GM23338 (cell line): ENCODE data around the gene DOLPP1. TPM values are rescaled to one million over a fixed set of nuclear protein-coding genes. Genes with fewer than 3 reads are reported as not detected.

Experiments used
- ATAC-seq: fragments of 200-7000 bp; cut with Tn5 transposase; 3 replicates; pipeline ENCODE4 v1.9.1; 2020
- DNase-seq: peaks from one replicate; pipeline ENCODE4 v3.0.0-alpha.2; 2015; ENCODE audit warnings: low spot score
- H2AFZ ChIP-seq: fragments of 200-600 bp; sonication (generic); 2 replicates; pipeline ENCODE4 v1.8.0; 2016; ENCODE audit warnings: antibody characterized with exemption, mild to moderate bottlenecking, moderate library complexity
- H3F3A ChIP-seq: fragments of 200-600 bp; sonication (generic); replicated peaks from 2 replicates; pipeline ENCODE4 v1.8.0; 2017; ENCODE audit warnings: antibody characterized with exemption, mixed run types, low read depth
- H3K27ac ChIP-seq: fragments of 200-600 bp; sonication (generic); 2 replicates; pipeline ENCODE4 v1.6.1; 2016; ENCODE audit warnings: low read depth
- H3K27me3 ChIP-seq: fragments of 200-600 bp; sonication (generic); 2 replicates; pipeline ENCODE4 v1.8.0; 2016; ENCODE audit warnings: mild to moderate bottlenecking, mixed run types, moderate library complexity; ENCODE audit not compliant: insufficient read depth
- H3K36me3 ChIP-seq: fragments of 200-600 bp; sonication (generic); 2 replicates; pipeline ENCODE4 v1.8.0; 2016; ENCODE audit warnings: mild to moderate bottlenecking; ENCODE audit not compliant: insufficient read depth
- H3K4me1 ChIP-seq: fragments of 200-600 bp; sonication (generic); 2 replicates; pipeline ENCODE4 v1.8.0; 2016; ENCODE audit warnings: mild to moderate bottlenecking, moderate library complexity; ENCODE audit not compliant: insufficient read depth
- H3K4me2 ChIP-seq: fragments of 200-600 bp; sonication (generic); 2 replicates; pipeline ENCODE4 v1.7.1; 2017; ENCODE audit warnings: mixed run types
- H3K4me3 ChIP-seq: fragments of 200-600 bp; sonication (generic); 2 replicates; pipeline ENCODE4 v1.6.1; 2016; ENCODE audit warnings: mixed run types
- H3K79me2 ChIP-seq: fragments of 200-600 bp; sonication (generic); replicated peaks from 2 replicates; pipeline ENCODE4 v1.8.0; 2017; ENCODE audit warnings: mild to moderate bottlenecking; ENCODE audit not compliant: insufficient read depth
- H3K9me2 ChIP-seq: fragments of 200-600 bp; sonication (generic); 2 replicates; pipeline ENCODE4 v1.8.0; 2017; ENCODE audit not compliant: insufficient read depth
- H4K20me1 ChIP-seq: fragments of 200-600 bp; sonication (generic); replicated peaks from 2 replicates; pipeline ENCODE4 v1.8.0; 2017; ENCODE audit warnings: mild to moderate bottlenecking; ENCODE audit not compliant: insufficient read depth
- H3K27ac Mint-ChIP-seq: 2 replicates; pipeline ENCODE4 v1.8.0; 2020; ENCODE audit warnings: inconsistent platforms, mild to moderate bottlenecking, moderate library complexity, mixed read lengths
- H3K27me3 Mint-ChIP-seq: 3 replicates; pipeline ENCODE4 v1.8.0; 2022; ENCODE audit warnings: low read depth, mild to moderate bottlenecking, moderate library complexity, mixed read lengths, inconsistent platforms; ENCODE audit not compliant: insufficient read depth, poor library complexity
- H3K36me3 Mint-ChIP-seq: 3 replicates; pipeline ENCODE4 v1.8.0; 2021; ENCODE audit warnings: low read depth, mild to moderate bottlenecking, inconsistent platforms, moderate library complexity, mixed read lengths
- H3K4me1 Mint-ChIP-seq: 3 replicates; pipeline ENCODE4 v1.8.0; 2020; ENCODE audit warnings: mild to moderate bottlenecking, inconsistent platforms, mixed read lengths
- H3K4me3 Mint-ChIP-seq: 3 replicates; pipeline ENCODE4 v1.8.0; 2021; ENCODE audit warnings: moderate library complexity, mild to moderate bottlenecking, inconsistent platforms, mixed read lengths
- H3K9me3 Mint-ChIP-seq: 3 replicates; pipeline ENCODE4 v1.8.0; 2020; ENCODE audit warnings: moderate library complexity, mild to moderate bottlenecking, inconsistent platforms, mixed read lengths
- CREB1 ChIP-seq: fragments of 250-450 bp; sonication (Bioruptor Pico); IDR thresholded peaks from 2 replicates; pipeline ENCODE4 v1.5.0; 2020; ENCODE audit warnings: low read depth, mild to moderate bottlenecking, moderate library complexity
- ETS1 ChIP-seq: IDR thresholded peaks from 2 replicates; pipeline ENCODE4 v1.6.1; 2016; ENCODE audit warnings: antibody characterized with exemption
- EZH2phosphoT487 ChIP-seq: fragments of 200-600 bp; sonication (generic); IDR thresholded peaks from one replicate; pipeline ENCODE4 v1.8.1; 2018; ENCODE audit warnings: antibody characterized with exemption; ENCODE audit not compliant: unreplicated experiment
- JUNB ChIP-seq: IDR thresholded peaks from one replicate; pipeline ENCODE4 v1.6.1; 2016; ENCODE audit warnings: antibody characterized with exemption; ENCODE audit not compliant: unreplicated experiment
- POLR2AphosphoS5 ChIP-seq: IDR thresholded peaks from 2 replicates; pipeline ENCODE4 v1.6.1; 2016; ENCODE audit warnings: antibody characterized with exemption, low read depth
- REST ChIP-seq: IDR thresholded peaks from one replicate; pipeline ENCODE4 v1.6.1; 2018; ENCODE audit warnings: antibody characterized with exemption; ENCODE audit not compliant: unreplicated experiment
- STAT1 ChIP-seq: IDR thresholded peaks from one replicate; pipeline ENCODE4 v1.6.1; 2016; ENCODE audit warnings: antibody characterized with exemption; ENCODE audit not compliant: unreplicated experiment
- ZNF114 ChIP-seq: fragments of 250-450 bp; sonication (Bioruptor Pico); IDR thresholded peaks from 2 replicates; pipeline ENCODE4 v1.5.0; 2020; ENCODE audit warnings: mild to moderate bottlenecking, moderate library complexity
- ZNF462 ChIP-seq: fragments of 250-450 bp; sonication (Bioruptor Pico); IDR thresholded peaks from 2 replicates; pipeline ENCODE4 v1.5.0; 2020; ENCODE audit warnings: mild to moderate bottlenecking, moderate library complexity
- polyA plus RNA-seq: library from polyadenylated mRNA; unstranded; fragments of >200 nt; fragmentation: Nextera tagmentation; extraction: Ambion mirVana; gene quantifications from 2 replicates; pipeline ENCODE4 v1.2.1, GENCODE V29; 2016
- total RNA-seq: library from RNA; depleted of rRNA; stranded (reverse); fragments of >200 nt; shearing (Covaris generic); gene quantifications from 2 replicates; pipeline ENCODE4 v1.2.3, GENCODE V29; 2014

DOLPP1 gene
- total and polyA plus RNA-seq, 2 experiments from 2014 or later: 23.3 to 31.9 TPM

- TF ChIP-seq REST: no peak
Observed at GRCh38 chr9:129040113-129040643, 40.7 kb upstream of the DOLPP1 start (continued).

GRCh38 chr9:129042016-129042415, 38.9 kb upstream of the DOLPP1 start:
- Histone ChIP-seq H3K36me3 (peaks cover 6% of the 10 kb centered on the region; the same call in 1 of the 2 replicates), H3K27ac (no peak overlapping the region), H3K27me3 (no peaks in the 10 kb centered on the region), H3K4me2 (no peak overlapping the region), H3K4me1 (no peaks in the 10 kb centered on the region), H3K9me2 (no peaks in the 10 kb centered on the region), H2AFZ (no peak overlapping the region), H3K79me2 (peaks cover 29% of the 10 kb centered on the region), H3F3A (no peaks in the 10 kb centered on the region), H4K20me1 (peaks cover 4% of the 10 kb centered on the region; the same call in 1 of the 2 replicates), H3K4me3 (no peak overlapping the region)
- H3K27me3 Mint-ChIP-seq: peaks cover 5% of the 10 kb centered on the region
- H3K27ac Mint-ChIP-seq: no peak overlapping the region
- no peak overlapping the region for H3K4me3 Mint-ChIP-seq
- ATAC-seq: no peak
- H3K9me3 Mint-ChIP-seq: no peaks in the 10 kb centered on the region
- DNase-seq: no peak
- no peak for TF ChIP-seq POLR2AphosphoS5
- no peak for TF ChIP-seq CREB1 (CRISPR knock-in tag)
- TF ChIP-seq ZNF462 (CRISPR knock-in tag): no peak
- TF ChIP-seq REST: no peak
- TF ChIP-seq JUNB: no peak
- TF ChIP-seq EZH2phosphoT487: no peak
- no peak for TF ChIP-seq ETS1
- no peak for TF ChIP-seq ZNF114 (CRISPR knock-in tag)
- no peak for TF ChIP-seq STAT1
- peaks cover 28% of the 10 kb centered on the region for H3K36me3 Mint-ChIP-seq
- H3K4me1 Mint-ChIP-seq: peaks cover 7% of the 10 kb centered on the region
